Epithelial cell of proximal tubule (primary cell): ENCODE measurements around the gene STK24. TPM values are rescaled to one million over a fixed set of nuclear protein-coding genes. Genes with fewer than 3 reads are reported as not detected.
"Not testable (repeated sequence)": the region's sequence is repeated elsewhere in the genome, so short reads cannot be mapped to it uniquely, and the experiment has no call there.

ENCODE experiments used
- DNase-seq: peaks from one replicate; pipeline ENCODE4 v3.0.0-alpha.2; 2011; ENCODE audit warnings: low read depth
- H3K4me3 ChIP-seq: 2 replicates; pipeline ENCODE4 v1.5.1; 2011; ENCODE audit warnings: low read depth, mild to moderate bottlenecking, low read length
- total RNA-seq: library from RNA; depleted of rRNA; stranded (reverse); fragments of >200 nt; gene quantifications from 2 replicates; pipeline ENCODE4 v1.2.3, GENCODE V29; 2015
- TF ChIP-seq, protein P1 (sequence below): conservative IDR thresholded peaks from 2 replicates; pipeline ENCODE4 v1.5.1; 2012; ENCODE audit warnings: low read depth, mild to moderate bottlenecking, low read length

STK24 gene
- total RNA-seq, 1 donor from 2014 or later: 115 TPM

DNA sequence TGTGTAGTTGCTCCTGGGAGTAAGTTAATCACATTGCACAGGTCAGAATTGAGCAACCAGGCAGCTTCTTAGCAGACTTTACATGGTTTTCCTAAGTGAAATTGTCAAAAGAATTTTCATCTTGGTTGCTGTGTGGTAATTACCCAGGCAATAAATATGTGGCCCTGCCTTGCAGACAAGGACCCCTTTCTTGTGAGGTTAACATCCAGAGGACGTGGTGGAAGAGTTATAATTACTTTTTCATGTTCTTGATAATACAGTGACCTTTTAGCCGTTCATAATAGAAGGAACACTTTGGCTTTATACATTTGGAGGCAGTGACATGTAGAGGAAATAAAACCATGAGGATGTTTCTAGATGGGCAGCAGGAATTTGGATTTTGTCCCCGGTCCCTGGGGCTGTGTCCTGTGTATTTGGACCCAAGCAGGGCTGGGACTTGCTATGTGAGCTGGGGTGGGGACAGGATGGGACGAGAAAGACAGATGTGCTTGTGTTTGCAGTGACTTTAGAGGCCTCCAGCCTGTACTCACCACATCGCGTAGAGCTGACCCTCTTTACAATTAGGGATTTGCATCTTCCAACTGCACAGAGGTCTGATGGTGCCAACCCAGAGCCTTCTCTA is 156.2 kb downstream of the STK24 start:
- TF ChIP-seq, protein P1, sequence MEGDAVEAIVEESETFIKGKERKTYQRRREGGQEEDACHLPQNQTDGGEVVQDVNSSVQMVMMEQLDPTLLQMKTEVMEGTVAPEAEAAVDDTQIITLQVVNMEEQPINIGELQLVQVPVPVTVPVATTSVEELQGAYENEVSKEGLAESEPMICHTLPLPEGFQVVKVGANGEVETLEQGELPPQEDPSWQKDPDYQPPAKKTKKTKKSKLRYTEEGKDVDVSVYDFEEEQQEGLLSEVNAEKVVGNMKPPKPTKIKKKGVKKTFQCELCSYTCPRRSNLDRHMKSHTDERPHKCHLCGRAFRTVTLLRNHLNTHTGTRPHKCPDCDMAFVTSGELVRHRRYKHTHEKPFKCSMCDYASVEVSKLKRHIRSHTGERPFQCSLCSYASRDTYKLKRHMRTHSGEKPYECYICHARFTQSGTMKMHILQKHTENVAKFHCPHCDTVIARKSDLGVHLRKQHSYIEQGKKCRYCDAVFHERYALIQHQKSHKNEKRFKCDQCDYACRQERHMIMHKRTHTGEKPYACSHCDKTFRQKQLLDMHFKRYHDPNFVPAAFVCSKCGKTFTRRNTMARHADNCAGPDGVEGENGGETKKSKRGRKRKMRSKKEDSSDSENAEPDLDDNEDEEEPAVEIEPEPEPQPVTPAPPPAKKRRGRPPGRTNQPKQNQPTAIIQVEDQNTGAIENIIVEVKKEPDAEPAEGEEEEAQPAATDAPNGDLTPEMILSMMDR: no peak
- H3K4me3 ChIP-seq: no peak overlapping the region
- no peak for DNase-seq

DNA sequence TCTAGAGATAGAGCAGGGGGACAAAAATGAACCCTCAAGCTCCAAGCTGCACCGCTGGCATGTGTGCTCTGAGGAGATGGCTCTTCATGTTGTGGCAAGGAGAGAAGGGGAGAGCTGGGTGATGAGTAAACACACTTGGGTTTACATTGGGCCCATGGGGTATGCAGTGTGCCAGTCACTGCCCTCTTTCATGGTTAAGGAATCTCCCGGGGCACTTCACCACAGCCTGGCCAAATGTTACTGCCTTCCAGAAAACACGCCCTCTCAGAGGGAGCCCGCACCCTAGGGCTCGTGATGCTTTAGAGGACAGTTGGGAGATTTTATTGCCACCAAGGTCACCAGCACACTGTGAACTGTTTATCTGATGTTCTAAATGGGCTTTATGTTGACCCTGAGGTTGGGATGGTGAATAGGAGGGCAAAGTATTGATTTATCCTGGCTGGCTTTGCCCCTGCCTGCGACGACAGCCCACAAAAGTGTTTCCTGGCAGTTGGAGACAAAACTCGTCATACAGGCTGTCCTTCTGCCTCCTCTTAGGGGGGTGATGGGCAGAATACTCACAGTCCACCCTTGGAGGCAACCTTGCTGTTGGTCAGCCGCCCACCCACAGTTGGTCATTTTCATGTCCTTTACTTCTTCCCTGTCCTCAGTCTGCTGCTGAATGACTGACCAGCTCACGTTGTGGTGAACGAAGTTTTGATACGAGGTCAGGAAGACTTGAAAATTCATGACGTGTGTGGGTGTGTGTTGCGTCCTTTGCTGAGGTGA is 156.9 kb downstream of the STK24 start:
- DNase-seq: no peak
- no peak overlapping the region for H3K4me3 ChIP-seq
- TF ChIP-seq, protein P1: no peak

DNA sequence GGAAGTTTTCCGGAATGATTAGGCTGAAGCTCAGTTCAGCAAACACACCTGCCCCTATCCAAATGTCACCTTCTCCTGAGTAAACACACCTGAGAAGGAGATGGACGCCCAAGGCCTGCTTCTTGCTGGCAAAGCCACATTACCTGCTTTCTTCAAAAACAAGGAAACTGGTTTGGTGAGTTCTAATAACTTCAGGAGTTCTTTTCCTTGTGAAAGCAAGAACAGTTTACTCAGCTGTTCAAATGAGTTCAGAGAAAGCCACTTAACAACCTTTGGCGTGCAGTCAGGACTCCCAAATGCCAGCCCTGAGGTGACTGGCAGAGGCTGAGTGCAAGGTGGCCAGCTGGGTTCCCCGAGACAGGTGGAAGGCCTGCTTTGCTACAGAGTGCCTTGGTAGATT is 160.5 kb downstream of the STK24 start:
- no peak for DNase-seq
- no peak overlapping the region for H3K4me3 ChIP-seq
- TF ChIP-seq, protein P1: no peak

DNA sequence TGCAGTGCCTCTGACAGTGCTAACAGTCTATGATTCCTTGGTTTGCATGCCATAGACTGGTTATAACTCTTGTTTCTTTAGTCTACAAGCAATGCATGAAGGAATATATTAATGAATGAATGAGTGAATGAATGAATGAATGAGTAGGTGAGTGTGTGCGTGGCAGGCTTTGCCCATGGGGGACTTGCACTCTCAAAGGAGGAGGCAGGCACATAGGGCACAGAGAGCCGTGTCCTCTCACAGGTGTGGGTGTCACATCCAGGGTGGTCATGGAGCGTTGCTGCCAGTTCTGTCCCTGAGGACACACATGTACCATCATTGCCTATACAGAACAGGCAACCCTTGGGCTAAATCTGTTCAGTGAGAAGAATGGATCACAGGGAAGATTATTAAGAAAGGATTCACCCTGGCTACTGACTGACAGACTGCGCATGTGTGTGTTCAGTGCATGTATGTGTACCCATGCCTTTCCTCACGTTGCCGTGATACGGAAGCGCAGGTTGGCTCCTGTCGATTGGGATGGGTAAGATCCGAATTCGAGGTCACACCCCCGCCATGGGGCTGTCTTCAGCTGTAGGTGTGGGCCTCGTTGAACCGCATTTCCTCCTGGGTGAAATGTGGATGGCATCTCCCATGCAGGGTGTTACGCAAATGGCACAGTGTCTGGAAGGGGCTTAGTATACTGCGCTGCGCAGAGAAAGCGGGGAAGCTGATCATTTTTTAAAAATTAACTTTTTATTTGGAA is 161.4 kb downstream of the STK24 start:
- TF ChIP-seq, protein P1: no peak
- no peak overlapping the region for H3K4me3 ChIP-seq
- no peak for DNase-seq

DNA sequence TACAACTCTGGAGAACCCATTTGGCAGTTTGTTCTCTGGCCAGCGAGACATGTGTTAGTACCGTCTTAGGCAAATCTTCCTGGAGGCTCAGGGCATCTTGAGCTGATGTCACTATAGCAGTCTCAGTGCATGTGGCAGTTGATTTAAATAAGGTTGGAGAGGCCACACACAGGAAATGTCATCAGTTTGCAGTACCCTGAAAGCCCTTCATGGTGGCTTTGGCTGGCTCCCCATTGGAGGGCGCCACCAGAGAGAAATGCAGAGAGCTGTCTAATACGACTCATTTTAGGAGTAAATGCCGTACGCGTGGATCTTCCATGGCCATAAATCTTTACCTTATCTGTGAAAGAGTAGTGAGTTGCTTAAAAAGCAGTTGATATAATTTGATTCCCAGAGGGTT is 163.1 kb downstream of the STK24 start:
- no peak overlapping the region for H3K4me3 ChIP-seq
- TF ChIP-seq, protein P1: no peak
- DNase-seq: no peak

DNA sequence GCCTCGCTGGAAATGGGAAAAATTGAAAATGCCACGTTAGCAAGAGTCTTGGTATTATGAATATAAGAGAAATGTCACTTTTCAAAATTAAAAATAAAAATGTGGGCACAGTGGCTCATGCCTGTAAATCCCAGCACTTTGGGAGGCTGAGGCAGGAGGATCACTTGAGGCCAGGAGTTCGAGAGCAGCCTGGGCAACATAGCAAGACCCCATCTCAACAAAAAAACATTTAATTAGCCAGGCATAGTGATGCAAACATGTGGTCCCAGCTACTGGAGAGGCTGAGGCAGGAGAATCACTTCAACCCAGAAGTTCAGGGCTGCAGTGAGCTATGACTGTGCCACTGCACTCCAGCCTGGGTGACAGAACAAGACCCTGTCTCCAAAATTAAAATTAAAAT is 163.6 kb downstream of the STK24 start:
- not testable (repeated sequence) for DNase-seq, H3K4me3 ChIP-seq

DNA sequence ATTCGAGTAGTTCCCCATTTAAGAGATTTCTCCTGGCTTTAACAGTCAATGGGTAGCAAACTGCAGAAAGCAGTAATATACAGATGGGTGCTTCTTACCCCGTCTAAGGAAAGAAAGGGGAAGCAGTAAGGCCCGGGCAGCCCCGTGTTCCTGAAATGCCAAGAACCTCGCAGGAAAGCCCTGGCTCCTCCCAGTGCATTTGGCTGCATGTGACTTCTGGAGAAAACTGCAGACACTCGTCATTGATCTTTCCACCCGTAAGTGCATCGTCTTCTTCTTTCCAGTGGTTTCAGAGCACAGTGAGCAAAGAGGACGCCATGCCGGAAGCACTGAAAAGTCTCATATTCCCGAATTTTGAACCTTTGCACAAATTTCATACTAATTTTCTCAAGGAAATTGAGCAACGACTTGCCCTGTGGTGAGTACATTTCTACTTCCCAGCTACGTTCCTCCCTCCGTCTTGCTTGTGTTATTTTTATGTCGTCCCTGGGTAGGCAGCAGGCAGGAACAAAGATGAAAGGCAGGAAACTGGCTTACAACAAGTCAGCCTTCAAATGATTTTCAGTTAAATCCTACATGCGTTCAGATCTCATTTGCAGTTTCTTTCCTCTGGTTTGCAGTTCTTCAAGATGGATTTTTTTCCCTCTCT is 165.2 kb downstream of the STK24 start:
- TF ChIP-seq, protein P1: no peak
- H3K4me3 ChIP-seq: no peak overlapping the region
- no peak for DNase-seq
